Endothelial cell of umbilical vein (primary cell): ENCODE results near the gene CSMD2. TPM values are rescaled to one million over a fixed set of nuclear protein-coding genes. Genes with fewer than 3 reads are reported as not detected.

Experiments
- BruUV-seq: library from RNA; stranded (reverse); fragments of 400-500 nt; replicated peaks from 2 replicates; lab custom pipeline; 2021; lab: Mats Ljungman, UMichigan
- CTCF ChIA-PET: fragments of 300-600, 350-600 bp; sonication (Branson Sonifier 250); formaldehyde crosslinking; loops from one replicate; lab custom pipeline; 2021; ENCODE audit warnings: antibody characterized with exemption, inconsistent platforms; lab: Charles Lee
- POLR2A ChIA-PET: fragments of 300-600, 350-600 bp; sonication (Branson Sonifier 250); formaldehyde crosslinking; loops from one replicate; lab custom pipeline; 2021; ENCODE audit warnings: antibody characterized with exemption, inconsistent platforms; lab: Charles Lee
- DNase-seq: peaks from one replicate; pipeline ENCODE4 v3.0.0-alpha.2; 2011; ENCODE audit warnings: low read depth, low spot score
- FAIRE-seq: peaks from 2 replicates; lab custom pipeline; 2011; peaks lifted over from hg19 to GRCh38; lab: Jason Lieb, UNC
- H2AFZ ChIP-seq: 2 replicates; pipeline ENCODE4 v1.6.0; 2012; ENCODE audit warnings: low read depth, low read length, control low read depth, inconsistent platforms
- H3K27ac ChIP-seq: 2 replicates; pipeline ENCODE4 v1.5.1; 2011; ENCODE audit warnings: low read depth, mild to moderate bottlenecking, control low read depth, low read length, moderate library complexity; ENCODE audit not compliant: insufficient read depth
- H3K27me3 ChIP-seq, 2 experiments: 2 replicates each; pipeline versions ENCODE4 v1.6.0 to v1.6.1; 2011; ENCODE audit warnings: low read length in 2 of 2, mixed read lengths in 1 of 2; ENCODE audit not compliant: control insufficient read depth in 2 of 2, insufficient read depth in 2 of 2
- H3K36me3 ChIP-seq, 2 experiments: 2 replicates in 1 of 2; 3 replicates in 1 of 2; pipeline ENCODE4 v1.5.1; 2011; ENCODE audit warnings: low read length in 2 of 2, mild to moderate bottlenecking in 1 of 2, moderate library complexity in 1 of 2; ENCODE audit not compliant: control insufficient read depth in 2 of 2, insufficient read depth in 2 of 2; ENCODE audit errors: extremely low read depth in 1 of 2
- H3K4me1 ChIP-seq: 3 replicates; pipeline ENCODE4 v1.5.1; 2011; ENCODE audit warnings: mild to moderate bottlenecking, low read length; ENCODE audit not compliant: control insufficient read depth, insufficient read depth; ENCODE audit errors: extremely low read depth
- H3K4me2 ChIP-seq: 2 replicates; pipeline ENCODE4 v1.6.1; 2011; ENCODE audit warnings: low read length, control low read depth, mixed read lengths; ENCODE audit not compliant: insufficient read depth
- H3K4me3 ChIP-seq, 3 experiments: fragments of 200-600 bp in 1 of 3; sonication (generic), shearing (Covaris generic) in 1 of 3; replicated peaks in 1 of 3; 2 replicates each; pipeline ENCODE4 v1.5.1; 2011 to 2016; ENCODE audit warnings: control low read depth in 3 of 3, low read length in 3 of 3, mild to moderate bottlenecking in 2 of 3, inconsistent platforms in 1 of 3, low read depth in 1 of 3, moderate library complexity in 1 of 3; ENCODE audit not compliant: insufficient read depth in 1 of 3
- H3K79me2 ChIP-seq: 2 replicates; pipeline ENCODE4 v1.6.0; 2012; ENCODE audit warnings: low read length, inconsistent platforms; ENCODE audit not compliant: control insufficient read depth, insufficient read depth
- H3K9ac ChIP-seq: replicated peaks from 2 replicates; pipeline ENCODE3; 2011; ENCODE audit warnings: low read length, control low read depth; ENCODE audit not compliant: insufficient read depth; ENCODE audit errors: extremely low read depth
- H3K9me1 ChIP-seq: replicated peaks from 3 replicates; pipeline ENCODE4 v1.6.0; 2011; ENCODE audit warnings: mild to moderate bottlenecking, low read length; ENCODE audit not compliant: control insufficient read depth, insufficient read depth; ENCODE audit errors: extremely low read depth
- H3K9me3 ChIP-seq: replicated peaks from 2 replicates; pipeline ENCODE4 v1.5.1; 2012; ENCODE audit warnings: low read length, inconsistent platforms; ENCODE audit not compliant: control insufficient read depth, insufficient read depth
- H4K20me1 ChIP-seq: replicated peaks from 2 replicates; pipeline ENCODE3; 2011; ENCODE audit warnings: mild to moderate bottlenecking, low read length; ENCODE audit not compliant: control insufficient read depth, insufficient read depth; ENCODE audit errors: extremely low read depth
- EZH2 ChIP-seq: IDR thresholded peaks from 2 replicates; pipeline ENCODE4 v1.6.1; 2012; ENCODE audit warnings: borderline replicate concordance, low read depth, mild to moderate bottlenecking, moderate library complexity, low read length, inconsistent platforms; ENCODE audit not compliant: severe bottlenecking
- FOS ChIP-seq: IDR thresholded peaks from 2 replicates; pipeline ENCODE4 v1.6.1; 2011; ENCODE audit warnings: mild to moderate bottlenecking, low read length, moderate library complexity, borderline replicate concordance; ENCODE audit not compliant: insufficient read depth
- GATA2 ChIP-seq: IDR thresholded peaks from 2 replicates; pipeline ENCODE4 v1.7.0; 2011; ENCODE audit warnings: low read depth, mild to moderate bottlenecking, moderate library complexity, mixed read lengths, low read length; ENCODE audit not compliant: insufficient read length, insufficient read depth
- JUN ChIP-seq: IDR thresholded peaks from 2 replicates; pipeline ENCODE4 v1.6.1; 2011; ENCODE audit warnings: borderline replicate concordance, low read depth; ENCODE audit not compliant: insufficient read length, insufficient read depth
- MYC ChIP-seq: IDR thresholded peaks from one replicate; pipeline ENCODE4 v1.6.1; 2011; ENCODE audit warnings: mild to moderate bottlenecking, low read depth, low read length
- POLR2A ChIP-seq: IDR thresholded peaks from 2 replicates; pipeline ENCODE4 v1.6.1; 2012; ENCODE audit warnings: low read depth, mild to moderate bottlenecking, control low read depth, low read length
- POLR2AphosphoS5 ChIP-seq: IDR thresholded peaks from 2 replicates; pipeline ENCODE4 v1.6.1; 2012; ENCODE audit warnings: low read depth, mild to moderate bottlenecking, control low read depth, low read length, moderate library complexity; ENCODE audit not compliant: insufficient read depth
- dilution Hi-C: fragments of 300-500 bp; cut with MboI; formaldehyde crosslinking; loops from one replicate; pipeline ENCODE4 v1.15.0; 2019; ENCODE audit warnings: low sequenced_read_pairs; ENCODE audit not compliant: extremely low pct_ligation_motif_present
- intact Hi-C: fragments of 100-400 bp; cut with micrococcal nuclease; formaldehyde crosslinking; loops from one replicate; pipeline ENCODE4 v1.10.0; 2022
- polyA plus RNA-seq, 4 experiments: library from polyadenylated mRNA; depleted of rRNA in 3 of 4; stranded (reverse) in 3 of 4; unstranded in 1 of 4; fragments of >200 nt; gene quantifications; 2 replicates each; pipeline versions ENCODE4 v1.2.1 to v1.2.3, GENCODE V29; 2011 to 2012; ENCODE audit warnings: missing spikeins in 1 of 4
- total RNA-seq: library from RNA; stranded (reverse); gene quantifications from 2 replicates; pipeline ENCODE4 v1.2.3, GENCODE V29; 2021
- TF ChIP-seq, protein P1 (sequence below), 2 donors: IDR thresholded peaks; 1 replicate in 1 of 2; 2 replicates in 1 of 2; pipeline ENCODE4 v1.5.1; 2011; ENCODE audit warnings: low read length in 2 of 2, mild to moderate bottlenecking in 2 of 2, moderate library complexity in 2 of 2, control low read depth in 1 of 2, inconsistent platforms in 1 of 2, low read depth in 1 of 2; ENCODE audit not compliant: insufficient read depth in 1 of 2; ENCODE audit errors: extremely low read depth in 1 of 2
- TF ChIP-seq, protein P2 (sequence below): IDR thresholded peaks from 2 replicates; pipeline ENCODE4 v1.6.1; 2011; ENCODE audit not compliant: insufficient read depth, insufficient read length

The CSMD2 gene
- total and polyA plus RNA-seq, 2 donors (not counting 3 experiments of a cell fraction or from before 2014, with no cell fraction given): under 0.01 TPM; not detected in 1

GRCh38 chr1:33736496-33736895, 428.5 kb downstream of the CSMD2 start:
- H3K27me3 ChIP-seq: no peaks in the 10 kb centered on the region
- TF ChIP-seq POLR2A (no peak), POLR2AphosphoS5 (no peak), JUN (no peak)
- TF ChIP-seq, protein P1, sequence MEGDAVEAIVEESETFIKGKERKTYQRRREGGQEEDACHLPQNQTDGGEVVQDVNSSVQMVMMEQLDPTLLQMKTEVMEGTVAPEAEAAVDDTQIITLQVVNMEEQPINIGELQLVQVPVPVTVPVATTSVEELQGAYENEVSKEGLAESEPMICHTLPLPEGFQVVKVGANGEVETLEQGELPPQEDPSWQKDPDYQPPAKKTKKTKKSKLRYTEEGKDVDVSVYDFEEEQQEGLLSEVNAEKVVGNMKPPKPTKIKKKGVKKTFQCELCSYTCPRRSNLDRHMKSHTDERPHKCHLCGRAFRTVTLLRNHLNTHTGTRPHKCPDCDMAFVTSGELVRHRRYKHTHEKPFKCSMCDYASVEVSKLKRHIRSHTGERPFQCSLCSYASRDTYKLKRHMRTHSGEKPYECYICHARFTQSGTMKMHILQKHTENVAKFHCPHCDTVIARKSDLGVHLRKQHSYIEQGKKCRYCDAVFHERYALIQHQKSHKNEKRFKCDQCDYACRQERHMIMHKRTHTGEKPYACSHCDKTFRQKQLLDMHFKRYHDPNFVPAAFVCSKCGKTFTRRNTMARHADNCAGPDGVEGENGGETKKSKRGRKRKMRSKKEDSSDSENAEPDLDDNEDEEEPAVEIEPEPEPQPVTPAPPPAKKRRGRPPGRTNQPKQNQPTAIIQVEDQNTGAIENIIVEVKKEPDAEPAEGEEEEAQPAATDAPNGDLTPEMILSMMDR (IDR thresholded peaks at IDR 0.05; ENCODE audit: extremely low read depth in 1 of 2, insufficient read depth in 1 of 2, low read depth in 1 of 2, low read length in 2 of 2): no peak
- TF ChIP-seq, protein P2, sequence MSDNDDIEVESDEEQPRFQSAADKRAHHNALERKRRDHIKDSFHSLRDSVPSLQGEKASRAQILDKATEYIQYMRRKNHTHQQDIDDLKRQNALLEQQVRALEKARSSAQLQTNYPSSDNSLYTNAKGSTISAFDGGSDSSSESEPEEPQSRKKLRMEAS: no peak
- DNase-seq (no peak), FAIRE-seq (no peak)
- no peak overlapping the region for H3K4me3 ChIP-seq
- POLR2A ChIA-PET: no interaction called here
- H3K27ac ChIP-seq: no peak overlapping the region
- no peaks in the 10 kb centered on the region for H3K9me3 ChIP-seq
- no peaks in the 10 kb centered on the region for H4K20me1 ChIP-seq
- intact Hi-C loops: no loop called here
- no peak overlapping the region for H3K9ac ChIP-seq
- BruUV-seq: no TSS peak
- CTCF ChIA-PET: no interaction called here
- no peak overlapping the region for H2AFZ ChIP-seq
- H3K79me2 ChIP-seq: no peaks in the 10 kb centered on the region
- no peak overlapping the region for H3K4me2 ChIP-seq
- no peaks in the 10 kb centered on the region for H3K9me1 ChIP-seq
- H3K36me3 ChIP-seq: no peaks in the 10 kb centered on the region
- H3K4me1 ChIP-seq: no peaks in the 10 kb centered on the region
- dilution Hi-C loops: no loop called here

- no peaks in the 10 kb centered on the region for H3K27me3 ChIP-seq
- dilution Hi-C loops (no loop called here), intact Hi-C loops (no loop called here)
- ChIA-PET POLR2A (no interaction called here), CTCF (no interaction called here)
- no peaks in the 10 kb centered on the region for H3K9me3 ChIP-seq
- H3K4me1 ChIP-seq: no peaks in the 10 kb centered on the region
- DNase-seq: no peak
- no peak overlapping the region for H2AFZ ChIP-seq
- no peak for FAIRE-seq
- TF ChIP-seq, protein P1 (IDR thresholded peaks at IDR 0.05; ENCODE audit: extremely low read depth in 1 of 2, insufficient read depth in 1 of 2, low read depth in 1 of 2, low read length in 2 of 2): no peak
- no peak for TF ChIP-seq MYC
- no peak for TF ChIP-seq JUN
- no peak for TF ChIP-seq POLR2A
- TF ChIP-seq, protein P2: no peak
- no peak for TF ChIP-seq FOS
- no peak for TF ChIP-seq EZH2
- TF ChIP-seq GATA2: no peak
- no peak for TF ChIP-seq POLR2AphosphoS5
- H3K36me3 ChIP-seq: no peaks in the 10 kb centered on the region
- no peaks in the 10 kb centered on the region for H3K9me1 ChIP-seq
- H3K27ac ChIP-seq: no peak overlapping the region
- no peak overlapping the region for H3K4me2 ChIP-seq
- H3K9ac ChIP-seq: no peak overlapping the region
- BruUV-seq: no TSS peak
- H3K4me3 ChIP-seq: no peak overlapping the region
- H3K79me2 ChIP-seq: no peaks in the 10 kb centered on the region
- H4K20me1 ChIP-seq: no peaks in the 10 kb centered on the region
Measured at GRCh38 chr1:33735624-33736023, 429.4 kb downstream of the CSMD2 start.
